ENCODE data around the gene GLRA1. TPM values are rescaled to one million over a fixed set of nuclear protein-coding genes. Genes with fewer than 3 reads are reported as not detected.
A peak's percentile ranks its signal among the peaks of the same experiment; 100 is the strongest.
"Not testable (repeated sequence)": the region's sequence is repeated elsewhere in the genome, so short reads cannot be mapped to it uniquely, and the experiment has no call there.

The GLRA1 gene
- total RNA-seq, 1 donor: not detected

DNA sequence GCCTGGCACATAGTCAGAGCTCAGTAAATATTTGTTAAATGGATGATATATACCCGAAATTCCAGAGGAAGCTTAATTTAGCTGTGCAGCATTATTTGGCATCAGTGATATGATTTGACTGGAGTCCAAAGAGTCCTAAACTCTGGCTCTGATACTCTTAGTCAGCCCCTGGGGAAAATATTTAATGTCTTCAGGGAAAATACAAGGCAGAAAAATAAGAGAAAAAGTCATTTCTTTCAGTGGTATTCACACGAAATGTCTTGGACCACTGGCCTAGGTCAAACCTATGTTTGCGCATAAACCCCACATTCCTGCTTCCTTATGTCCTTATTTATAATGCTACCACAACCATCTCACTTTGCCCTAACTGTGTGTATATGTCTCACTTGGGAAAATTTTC, 23.8 kb downstream of the GLRA1 start:
- TF ChIP-seq CTCF (IDR thresholded peaks at IDR 0.05; ENCODE audit: insufficient read depth, low read length): no peak
- DNase-seq (ENCODE audit: low read depth): no peak
- no peak overlapping the region for H3K4me3 ChIP-seq (ENCODE audit: low read depth, low read length)

DNA sequence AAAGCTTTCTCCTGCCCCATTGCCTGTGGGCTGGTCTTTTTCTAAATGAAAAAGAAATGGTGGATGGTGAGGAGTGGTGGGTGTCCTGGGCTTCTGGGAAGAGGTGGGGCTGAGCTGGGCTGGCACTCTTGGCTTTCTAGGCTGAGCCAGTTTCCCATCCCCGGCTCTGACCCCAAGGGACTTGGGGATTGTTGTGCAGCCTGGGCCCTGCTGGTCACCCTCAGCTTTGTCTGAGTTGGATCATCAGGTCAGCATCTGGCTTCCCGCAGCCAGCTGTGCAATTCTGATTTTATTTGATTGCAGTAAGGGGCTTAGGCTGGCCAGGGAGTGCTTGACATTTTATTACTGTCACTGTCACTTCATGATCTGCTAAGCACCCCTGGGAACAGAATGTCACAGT, 25.3 kb downstream of the GLRA1 start:
- no peak for TF ChIP-seq CTCF (IDR thresholded peaks at IDR 0.05; ENCODE audit: insufficient read depth, low read length)
- DNase-seq (ENCODE audit: low read depth): no peak
- H3K4me3 ChIP-seq (ENCODE audit: low read depth, low read length): no peak overlapping the region

- H3K4me3 ChIP-seq (ENCODE audit: low read depth, low read length): no peak overlapping the region
- DNase-seq (ENCODE audit: low read depth): no peak
- TF ChIP-seq CTCF (IDR thresholded peaks at IDR 0.05; ENCODE audit: insufficient read depth, low read length): no peak
Observed at GRCh38 chr5:151897896-151898295, 26.8 kb downstream of the GLRA1 start.

DNA sequence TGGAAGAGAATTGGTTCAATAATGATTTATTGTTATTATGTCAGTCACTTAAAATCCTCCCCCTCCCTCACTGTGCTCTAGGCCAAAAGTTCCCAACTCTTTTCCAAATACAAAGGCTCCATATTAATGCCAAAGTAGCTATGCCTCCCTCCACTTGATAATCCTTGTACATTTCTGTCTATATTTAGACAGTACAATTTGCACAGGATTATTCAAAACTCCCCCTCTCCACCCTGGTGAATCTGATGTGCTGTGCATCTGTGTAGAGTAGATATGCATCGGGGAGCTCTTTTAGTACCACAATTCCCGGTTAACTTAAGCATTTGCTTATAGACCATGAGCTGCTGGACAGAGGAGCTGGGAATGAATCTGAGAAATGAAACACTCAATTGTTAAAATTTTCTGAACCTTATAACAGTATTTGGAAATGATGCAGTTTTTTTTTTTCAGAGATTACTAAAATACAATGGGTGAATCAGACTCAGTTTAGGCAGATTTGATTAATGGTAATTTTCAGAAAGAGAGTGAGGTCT, 27.6 kb downstream of the GLRA1 start:
- no peak for DNase-seq (ENCODE audit: low read depth)
- TF ChIP-seq CTCF (IDR thresholded peaks at IDR 0.05; ENCODE audit: insufficient read depth, low read length): no peak
- no peak overlapping the region for H3K4me3 ChIP-seq (ENCODE audit: low read depth, low read length)

GRCh38 chr5:151896031-151896691, 28.5 kb downstream of the GLRA1 start:
- peak; percentile 42 for DNase-seq (ENCODE audit: low read depth)
- no peak for TF ChIP-seq CTCF (IDR thresholded peaks at IDR 0.05; ENCODE audit: insufficient read depth, low read length)
- H3K4me3 ChIP-seq (ENCODE audit: low read depth, low read length): no peak overlapping the region

GRCh38 chr5:151895660-151896030, 29.0 kb downstream of the GLRA1 start:
- H3K4me3 ChIP-seq (ENCODE audit: low read depth, low read length): no peak overlapping the region
- no peak for DNase-seq (ENCODE audit: low read depth)
- TF ChIP-seq CTCF (IDR thresholded peaks at IDR 0.05; ENCODE audit: insufficient read depth, low read length): no peak

- H3K4me3 ChIP-seq (ENCODE audit: low read depth, low read length); DNase-seq (ENCODE audit: low read depth): not testable (repeated sequence)
Observed at GRCh38 chr5:151893485-151893884, 31.2 kb downstream of the GLRA1 start.

All from fibroblast of the aortic adventitia (primary cell).